ENCODE results near the gene PLCL2. TPM values are rescaled to one million over a fixed set of nuclear protein-coding genes. Genes with fewer than 3 reads are reported as not detected.

The PLCL2 gene
- total RNA-seq, 1 donor from 2014 or later = 26.4 TPM

- Mint-ChIP-seq H3K4me1 (no peaks in the 10 kb centered on the region), H3K36me3 (no peaks in the 10 kb centered on the region), H3K27me3 (ENCODE audit: insufficient read depth, low read depth) (no peaks in the 10 kb centered on the region), H3K27ac (no peak overlapping the region), H3K9me3 (no peaks in the 10 kb centered on the region), H3K4me3 (no peak overlapping the region)
- Histone ChIP-seq H3K27ac (no peak overlapping the region), H3K79me2 (ENCODE audit: low read depth) (no peaks in the 10 kb centered on the region), H3K4me2 (no peak overlapping the region), H3F3A (ENCODE audit: low read depth) (no peaks in the 10 kb centered on the region), H3K36me3 (no peaks in the 10 kb centered on the region), H3K9ac (no peak overlapping the region), H4K20me1 (ENCODE audit: low read depth) (no peaks in the 10 kb centered on the region), H3K4me3 (no peak overlapping the region), H3K27me3 (no peaks in the 10 kb centered on the region), H2AFZ (replicated peaks) (no peak overlapping the region), H3K9me3 (ENCODE audit: low read depth) (no peaks in the 10 kb centered on the region), H3K4me1 (peaks cover 3% of the 10 kb centered on the region)
- no peak for DNase-seq (ENCODE audit: low spot score)
- no peak for TF ChIP-seq EZH2phosphoT487 (IDR thresholded peaks at IDR 0.05)
- no peak for TF ChIP-seq CTCF (IDR thresholded peaks at IDR 0.05)
- TF ChIP-seq EZH2 (IDR thresholded peaks at IDR 0.05) = no peak
These were observed 10.9 kb upstream of the PLCL2 start for GRCh38 chr3:16873872-16874271.

GRCh38 chr3:16875876-16876550 is 8.7 kb upstream of the PLCL2 start:
- H3K4me2 ChIP-seq = no peak overlapping the region

GRCh38 chr3:16877505-16877904 is 7.2 kb upstream of the PLCL2 start:
- H3K4me1 Mint-ChIP-seq = no peaks in the 10 kb centered on the region
- no peak for DNase-seq (ENCODE audit: low spot score)
- H3F3A ChIP-seq (ENCODE audit: low read depth) = peaks cover 2% of the 10 kb centered on the region
- H3K9me3 Mint-ChIP-seq = no peaks in the 10 kb centered on the region
- H3K9ac ChIP-seq = no peak overlapping the region
- H3K9me3 ChIP-seq (ENCODE audit: low read depth) = no peaks in the 10 kb centered on the region
- H3K27ac ChIP-seq = no peak overlapping the region
- no peaks in the 10 kb centered on the region for H3K27me3 ChIP-seq
- no peak overlapping the region for H2AFZ ChIP-seq (replicated peaks)
- no peaks in the 10 kb centered on the region for H3K36me3 Mint-ChIP-seq
- TF ChIP-seq CTCF (IDR thresholded peaks at IDR 0.05) = no peak
- H3K27me3 Mint-ChIP-seq (ENCODE audit: insufficient read depth, low read depth) = peaks cover 2% of the 10 kb centered on the region
- H4K20me1 ChIP-seq (ENCODE audit: low read depth) = no peaks in the 10 kb centered on the region
- no peaks in the 10 kb centered on the region for H3K36me3 ChIP-seq
- H3K4me3 ChIP-seq = no peak overlapping the region
- no peaks in the 10 kb centered on the region for H3K4me1 ChIP-seq
- H3K27ac Mint-ChIP-seq = no peak overlapping the region
- no peak overlapping the region for H3K4me3 Mint-ChIP-seq
- no peak overlapping the region for H3K4me2 ChIP-seq
- no peaks in the 10 kb centered on the region for H3K79me2 ChIP-seq (ENCODE audit: low read depth)

More at GRCh38 chr3:16875876-16876550, 8.7 kb upstream of the PLCL2 start:
- no peak overlapping the region for H3K4me3 Mint-ChIP-seq
- Histone ChIP-seq H3K9me3 (ENCODE audit: low read depth) (no peaks in the 10 kb centered on the region), H3K36me3 (no peaks in the 10 kb centered on the region), H3K79me2 (ENCODE audit: low read depth) (no peaks in the 10 kb centered on the region), H2AFZ (replicated peaks) (no peak overlapping the region), H3K9ac (no peak overlapping the region), H3K27me3 (no peaks in the 10 kb centered on the region), H3K4me1 (peaks cover 3% of the 10 kb centered on the region), H3K4me3 (no peak overlapping the region), H3F3A (ENCODE audit: low read depth) (no peaks in the 10 kb centered on the region), H3K27ac (no peak overlapping the region), H4K20me1 (ENCODE audit: low read depth) (no peaks in the 10 kb centered on the region)
- H3K36me3 Mint-ChIP-seq = no peaks in the 10 kb centered on the region
- H3K9me3 Mint-ChIP-seq = no peaks in the 10 kb centered on the region
- peaks cover 2% of the 10 kb centered on the region for H3K27me3 Mint-ChIP-seq (ENCODE audit: insufficient read depth, low read depth)
- H3K27ac Mint-ChIP-seq = no peak overlapping the region
- no peak for DNase-seq (ENCODE audit: low spot score)
- no peak for TF ChIP-seq EZH2 (IDR thresholded peaks at IDR 0.05)
- TF ChIP-seq CTCF (IDR thresholded peaks at IDR 0.05) = no peak
- TF ChIP-seq EZH2phosphoT487 (IDR thresholded peaks at IDR 0.05) = no peak
- H3K4me1 Mint-ChIP-seq = no peaks in the 10 kb centered on the region
